K562 (cell line): Measurements from ENCODE around the gene C10orf90.

Source experiments
- CBFB ChIP-seq: sonication (generic); formaldehyde crosslinking; IDR thresholded peaks from 2 replicates; pipeline ENCODE4 v1.4.0; 2020; ENCODE audit warnings: mild to moderate bottlenecking, missing genetic modification reagents
- GTF2F1 ChIP-seq: IDR thresholded peaks from 2 replicates; pipeline ENCODE4 v1.6.1; 2011; ENCODE audit warnings: low read depth, low read length, improper control_type of control experiment
- POLR2A ChIP-seq: fragments of 450-650 bp; conservative IDR thresholded peaks from 2 replicates; pipeline ENCODE4 v1.6.1; 2016
- SIN3A ChIP-seq, 2 experiments: fragments of 150-350 bp in 1 of 2; IDR thresholded peaks; 2 replicates each; pipeline ENCODE4 v1.6.1; 2011 to 2016; ENCODE audit warnings: borderline replicate concordance in 2 of 2, low read depth in 2 of 2, low read length in 2 of 2, mild to moderate bottlenecking in 2 of 2, moderate library complexity in 2 of 2; ENCODE audit not compliant: control insufficient read depth in 1 of 2
- TF ChIP-seq, protein P1 (sequence below): fragments of 150-350 bp; IDR thresholded peaks from 2 replicates; pipeline ENCODE4 v1.6.1; 2014; ENCODE audit warnings: low read depth, mild to moderate bottlenecking, low read length, borderline replicate concordance
- TF ChIP-seq, protein P2 (sequence below), 3 experiments: IDR thresholded peaks in 2 of 3; conservative IDR thresholded peaks in 1 of 3; 2 replicates each; pipeline ENCODE4 v1.5.1; 2011 to 2012; ENCODE audit warnings: low read length in 3 of 3, mild to moderate bottlenecking in 3 of 3, control low read depth in 2 of 3, improper control_type of control experiment in 1 of 3, inconsistent platforms in 1 of 3, low read depth in 1 of 3, mixed read lengths in 1 of 3, moderate library complexity in 1 of 3; ENCODE audit not compliant: insufficient read depth in 2 of 3
- TF ChIP-seq, protein P3 (sequence below): fragments of 250-450 bp; sonication (Bioruptor Pico); IDR thresholded peaks from 2 replicates; pipeline ENCODE4 v1.5.0; 2020; ENCODE audit warnings: mild to moderate bottlenecking

DNA sequence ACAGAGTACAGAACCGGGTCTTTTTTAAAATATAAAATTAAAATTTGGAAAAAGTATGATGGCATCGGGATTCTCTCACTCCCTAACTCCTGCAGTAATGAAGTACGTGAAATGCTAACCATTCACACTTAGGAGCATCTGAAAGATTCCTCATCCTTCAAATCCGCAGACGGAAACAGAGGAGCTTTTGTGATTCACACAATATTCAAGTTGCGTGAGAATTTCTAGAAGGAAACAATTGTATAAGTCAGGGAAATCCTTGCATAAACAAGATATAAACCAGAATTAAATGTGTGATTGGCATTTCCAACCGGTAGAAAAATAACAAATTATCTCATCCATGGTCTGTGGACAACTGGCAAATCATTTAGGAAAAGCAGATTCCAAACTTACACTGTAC lies 179.0 kb downstream of the C10orf90 start:
- TF ChIP-seq, protein P1, sequence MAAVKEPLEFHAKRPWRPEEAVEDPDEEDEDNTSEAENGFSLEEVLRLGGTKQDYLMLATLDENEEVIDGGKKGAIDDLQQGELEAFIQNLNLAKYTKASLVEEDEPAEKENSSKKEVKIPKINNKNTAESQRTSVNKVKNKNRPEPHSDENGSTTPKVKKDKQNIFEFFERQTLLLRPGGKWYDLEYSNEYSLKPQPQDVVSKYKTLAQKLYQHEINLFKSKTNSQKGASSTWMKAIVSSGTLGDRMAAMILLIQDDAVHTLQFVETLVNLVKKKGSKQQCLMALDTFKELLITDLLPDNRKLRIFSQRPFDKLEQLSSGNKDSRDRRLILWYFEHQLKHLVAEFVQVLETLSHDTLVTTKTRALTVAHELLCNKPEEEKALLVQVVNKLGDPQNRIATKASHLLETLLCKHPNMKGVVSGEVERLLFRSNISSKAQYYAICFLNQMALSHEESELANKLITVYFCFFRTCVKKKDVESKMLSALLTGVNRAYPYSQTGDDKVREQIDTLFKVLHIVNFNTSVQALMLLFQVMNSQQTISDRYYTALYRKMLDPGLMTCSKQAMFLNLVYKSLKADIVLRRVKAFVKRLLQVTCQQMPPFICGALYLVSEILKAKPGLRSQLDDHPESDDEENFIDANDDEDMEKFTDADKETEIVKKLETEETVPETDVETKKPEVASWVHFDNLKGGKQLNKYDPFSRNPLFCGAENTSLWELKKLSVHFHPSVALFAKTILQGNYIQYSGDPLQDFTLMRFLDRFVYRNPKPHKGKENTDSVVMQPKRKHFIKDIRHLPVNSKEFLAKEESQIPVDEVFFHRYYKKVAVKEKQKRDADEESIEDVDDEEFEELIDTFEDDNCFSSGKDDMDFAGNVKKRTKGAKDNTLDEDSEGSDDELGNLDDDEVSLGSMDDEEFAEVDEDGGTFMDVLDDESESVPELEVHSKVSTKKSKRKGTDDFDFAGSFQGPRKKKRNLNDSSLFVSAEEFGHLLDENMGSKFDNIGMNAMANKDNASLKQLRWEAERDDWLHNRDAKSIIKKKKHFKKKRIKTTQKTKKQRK = no peak
- TF ChIP-seq GTF2F1 (no peak), POLR2A (no peak), SIN3A (IDR thresholded peaks at IDR 0.05; ENCODE audit: borderline replicate concordance in 2 of 2, control insufficient read depth in 1 of 2, low read depth in 2 of 2, low read length in 2 of 2) (no peak), CBFB (CRISPR knock-in tag) (no peak)
- TF ChIP-seq, protein P2, sequence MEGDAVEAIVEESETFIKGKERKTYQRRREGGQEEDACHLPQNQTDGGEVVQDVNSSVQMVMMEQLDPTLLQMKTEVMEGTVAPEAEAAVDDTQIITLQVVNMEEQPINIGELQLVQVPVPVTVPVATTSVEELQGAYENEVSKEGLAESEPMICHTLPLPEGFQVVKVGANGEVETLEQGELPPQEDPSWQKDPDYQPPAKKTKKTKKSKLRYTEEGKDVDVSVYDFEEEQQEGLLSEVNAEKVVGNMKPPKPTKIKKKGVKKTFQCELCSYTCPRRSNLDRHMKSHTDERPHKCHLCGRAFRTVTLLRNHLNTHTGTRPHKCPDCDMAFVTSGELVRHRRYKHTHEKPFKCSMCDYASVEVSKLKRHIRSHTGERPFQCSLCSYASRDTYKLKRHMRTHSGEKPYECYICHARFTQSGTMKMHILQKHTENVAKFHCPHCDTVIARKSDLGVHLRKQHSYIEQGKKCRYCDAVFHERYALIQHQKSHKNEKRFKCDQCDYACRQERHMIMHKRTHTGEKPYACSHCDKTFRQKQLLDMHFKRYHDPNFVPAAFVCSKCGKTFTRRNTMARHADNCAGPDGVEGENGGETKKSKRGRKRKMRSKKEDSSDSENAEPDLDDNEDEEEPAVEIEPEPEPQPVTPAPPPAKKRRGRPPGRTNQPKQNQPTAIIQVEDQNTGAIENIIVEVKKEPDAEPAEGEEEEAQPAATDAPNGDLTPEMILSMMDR (IDR thresholded peaks at IDR 0.05 in 2 of 3, conservative IDR thresholded peaks at IDR 0.05 in 1 of 3; ENCODE audit: insufficient read depth in 2 of 3, low read depth in 1 of 3, low read length in 3 of 3) = no peak
- TF ChIP-seq, protein P3, sequence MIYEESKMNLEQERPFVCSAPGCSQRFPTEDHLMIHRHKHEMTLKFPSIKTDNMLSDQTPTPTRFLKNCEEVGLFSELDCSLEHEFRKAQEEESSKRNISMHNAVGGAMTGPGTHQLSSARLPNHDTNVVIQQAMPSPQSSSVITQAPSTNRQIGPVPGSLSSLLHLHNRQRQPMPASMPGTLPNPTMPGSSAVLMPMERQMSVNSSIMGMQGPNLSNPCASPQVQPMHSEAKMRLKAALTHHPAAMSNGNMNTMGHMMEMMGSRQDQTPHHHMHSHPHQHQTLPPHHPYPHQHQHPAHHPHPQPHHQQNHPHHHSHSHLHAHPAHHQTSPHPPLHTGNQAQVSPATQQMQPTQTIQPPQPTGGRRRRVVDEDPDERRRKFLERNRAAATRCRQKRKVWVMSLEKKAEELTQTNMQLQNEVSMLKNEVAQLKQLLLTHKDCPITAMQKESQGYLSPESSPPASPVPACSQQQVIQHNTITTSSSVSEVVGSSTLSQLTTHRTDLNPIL = no peak
